GM12878 (cell line): ENCODE results near the gene SLC24A3. TPM values are rescaled to one million over a fixed set of nuclear protein-coding genes. Genes with fewer than 3 reads are reported as not detected.

Experiments used
- ATAC-seq: fragments of 200-7000 bp; cut with Tn5 transposase; 3 replicates; pipeline ENCODE4 v1.9.1; 2020; ENCODE audit warnings: mild to moderate bottlenecking, moderate library complexity
- BruUV-seq: library from RNA; stranded (reverse); fragments of 400-500 nt; replicated peaks from 2 replicates; lab custom pipeline; 2021; lab: Mats Ljungman, UMichigan
- CTCF ChIA-PET: fragments of 300-600 bp; sonication (Branson Sonifier 250); formaldehyde crosslinking; extraction: SDS; loops from one replicate; lab custom pipeline; 2021; ENCODE audit warnings: inconsistent platforms; lab: Yijun Ruan, JAX
- POLR2A ChIA-PET: fragments of 350-600 bp; formaldehyde crosslinking; extraction: SDS; loops from one replicate; lab custom pipeline; 2021; ENCODE audit warnings: inconsistent platforms; lab: Charles Lee
- RAD21 ChIA-PET: fragments of 300-600 bp; sonication (Branson Sonifier 250); formaldehyde crosslinking; loops from one replicate; lab custom pipeline; 2023; ENCODE audit warnings: antibody characterized with exemption; ENCODE audit not compliant: unreplicated experiment; lab: Charles Lee
- SMC1A ChIA-PET: fragments of 300-600 bp; sonication (Branson Sonifier 250); formaldehyde crosslinking; loops from one replicate; lab custom pipeline; 2023; ENCODE audit not compliant: unreplicated experiment, uncharacterized antibody; lab: Charles Lee
- DNase-seq: peaks from one replicate; pipeline ENCODE4 v3.0.0-alpha.2; 2011; ENCODE audit warnings: low read depth, low spot score
- FAIRE-seq: peaks from 3 replicates; lab custom pipeline; 2011; peaks lifted over from hg19 to GRCh38; lab: Jason Lieb, UNC
- H2AFZ ChIP-seq: 2 replicates; pipeline ENCODE4 v1.6.0; 2011; ENCODE audit warnings: low read depth, low read length, control low read depth; ENCODE audit not compliant: control insufficient read depth
- H3K27ac ChIP-seq: 2 replicates; pipeline ENCODE4 v1.5.1; 2011; ENCODE audit warnings: control low read depth; ENCODE audit not compliant: control insufficient read depth, insufficient read depth
- H3K27me3 ChIP-seq, 2 experiments: replicated peaks in 1 of 2; 2 replicates each; pipeline versions ENCODE4 v1.6.0 to v1.6.1; 2011; ENCODE audit warnings: low read length in 1 of 2; ENCODE audit not compliant: control insufficient read depth in 2 of 2, insufficient read depth in 2 of 2
- H3K36me3 ChIP-seq, 2 experiments: 2 replicates each; pipeline ENCODE4 v1.5.1; 2011; ENCODE audit warnings: low read length in 1 of 2; ENCODE audit not compliant: control insufficient read depth in 2 of 2, insufficient read depth in 2 of 2
- H3K4me1 ChIP-seq: 2 replicates; pipeline ENCODE4 v1.6.1; 2011; ENCODE audit warnings: mild to moderate bottlenecking, low read length, moderate library complexity, mixed read lengths; ENCODE audit not compliant: control insufficient read depth, insufficient read depth
- H3K4me2 ChIP-seq: 2 replicates; pipeline ENCODE4 v1.6.0; 2011; ENCODE audit warnings: control low read depth; ENCODE audit not compliant: control insufficient read depth, insufficient read depth
- H3K4me3 ChIP-seq: fragments of 200-600 bp; sonication (generic); 2 replicates; pipeline ENCODE4 v1.5.1; 2016
- H3K79me2 ChIP-seq: 2 replicates; pipeline ENCODE4 v1.6.0; 2011; ENCODE audit warnings: low read length; ENCODE audit not compliant: control insufficient read depth, insufficient read depth
- H3K9ac ChIP-seq: 2 replicates; pipeline ENCODE4 v1.8.0; 2011; ENCODE audit warnings: low read length, control low read depth, mixed read lengths; ENCODE audit not compliant: control insufficient read depth, insufficient read depth
- H3K9me3 ChIP-seq: replicated peaks from 3 replicates; pipeline ENCODE4 v1.5.1; 2011; ENCODE audit warnings: mild to moderate bottlenecking, low read length; ENCODE audit not compliant: control insufficient read depth, insufficient read depth
- H4K20me1 ChIP-seq: 2 replicates; pipeline ENCODE4 v1.6.0; 2011; ENCODE audit not compliant: control insufficient read depth, insufficient read depth
- BHLHE40 ChIP-seq, 2 experiments: fragments of 450-650 bp in 1 of 2; IDR thresholded peaks; 2 replicates each; pipeline ENCODE4 v1.6.1; 2011 to 2017; ENCODE audit warnings: low read depth in 2 of 2, borderline replicate concordance in 1 of 2, improper control_type of control experiment in 1 of 2, low read length in 1 of 2, mild to moderate bottlenecking in 1 of 2
- CREB1 ChIP-seq: IDR thresholded peaks from 2 replicates; pipeline ENCODE4 v1.6.1; 2012; ENCODE audit warnings: low read depth, mild to moderate bottlenecking, inconsistent platforms
- CREM ChIP-seq: IDR thresholded peaks from 2 replicates; pipeline ENCODE4 v1.6.1; 2014; ENCODE audit warnings: antibody characterized with exemption, low read depth
- HDAC2 ChIP-seq: fragments of 200-600 bp; sonication (generic); IDR thresholded peaks from 2 replicates; pipeline ENCODE4 v1.6.1; 2017
- JUNB ChIP-seq: IDR thresholded peaks from 2 replicates; pipeline ENCODE4 v1.6.1; 2016; ENCODE audit warnings: antibody characterized with exemption, mild to moderate bottlenecking
- KLF5 ChIP-seq: fragments of 450-650 bp; IDR thresholded peaks from 2 replicates; pipeline ENCODE4 v1.6.1; 2014; ENCODE audit warnings: mild to moderate bottlenecking; ENCODE audit not compliant: partially characterized antibody
- MYB ChIP-seq: fragments of 150-350 bp; IDR thresholded peaks from 2 replicates; pipeline ENCODE4 v1.6.1; 2014; ENCODE audit warnings: mild to moderate bottlenecking, low read depth, low read length, borderline replicate concordance
- MYC ChIP-seq: IDR thresholded peaks from 2 replicates; pipeline ENCODE4 v1.6.1; 2011; ENCODE audit warnings: mild to moderate bottlenecking, low read length, moderate library complexity, inconsistent platforms; ENCODE audit not compliant: insufficient read depth, insufficient replicate concordance, insufficient read length, severe bottlenecking
- NFXL1 ChIP-seq: fragments of 450-650 bp; IDR thresholded peaks from 2 replicates; pipeline ENCODE4 v1.6.1; 2017; ENCODE audit warnings: antibody characterized with exemption, mild to moderate bottlenecking, borderline replicate concordance
- NR2C2 ChIP-seq: IDR thresholded peaks from 2 replicates; pipeline ENCODE4 v1.6.1; 2011; ENCODE audit warnings: borderline replicate concordance, low read depth; ENCODE audit not compliant: control insufficient read depth, insufficient read length
- POLR2A ChIP-seq: IDR thresholded peaks from 2 replicates; pipeline ENCODE4 v1.6.1; 2011; ENCODE audit warnings: low read depth, mild to moderate bottlenecking, low read length
- STAT1 ChIP-seq: fragments of 450-650 bp; conservative IDR thresholded peaks from 2 replicates; pipeline ENCODE4 v1.6.1; 2014; ENCODE audit warnings: antibody characterized with exemption, mild to moderate bottlenecking
- TARDBP ChIP-seq: IDR thresholded peaks from 2 replicates; pipeline ENCODE4 v1.6.1; 2016; ENCODE audit warnings: borderline replicate concordance
- WGBS: methylation state at CpG from one replicate; pipeline ENCODE4 v1.1.6; 2016; ENCODE audit warnings: low lambda C conversion rate; ENCODE audit not compliant: insufficient replicate concordance, insufficient coverage; ENCODE audit errors: missing lambda C conversion rate; 5-methylcytosine and 5-hydroxymethylcytosine counted together
- in situ Hi-C: fragments of 300-500 bp; cut with MboI; formaldehyde crosslinking; loops from 9 replicates; pipeline ENCODE4 v1.14.3; 2018; ENCODE audit warnings: mixed read lengths
- intact Hi-C: fragments of 100-400 bp; cut with micrococcal nuclease; formaldehyde crosslinking; loops from one replicate; pipeline ENCODE4 v1.14.2; 2022; ENCODE audit not compliant: unreplicated experiment
- polyA plus RNA-seq, 11 experiments: library from polyadenylated mRNA; depleted of rRNA in 4 of 11; unstranded in 6 of 11; stranded (reverse) in 5 of 11; fragments of >200 nt; fragmentation: Nextera tagmentation in 4 of 11; fragmentation: Illumina TruSeq in 1 of 11; extraction: Ambion mirVana in 4 of 11; extraction: Trizol in 1 of 11; gene quantifications; 1 replicate in 1 of 11; 2 replicates in 10 of 11; pipeline versions ENCODE4 v1.2.1 to v1.2.3, GENCODE V29; 2011 to 2016; ENCODE audit warnings: inconsistent platforms in 2 of 11, missing spikeins in 2 of 11, low read depth in 1 of 11
- total RNA-seq, 4 experiments: library from RNA; depleted of rRNA in 3 of 4; stranded (reverse); fragments of >200 nt in 3 of 4; fragmentation: Illumina TruSeq in 1 of 4; extraction: Trizol in 1 of 4; gene quantifications; 2 replicates each; pipeline versions ENCODE4 v1.2.1 to v1.2.3, GENCODE V29; 2013 to 2021
- TF ChIP-seq, protein P1 (sequence below): fragments of 450-650 bp; formaldehyde crosslinking; IDR thresholded peaks from 2 replicates; pipeline ENCODE4 v1.4.0; 2020; ENCODE audit warnings: mild to moderate bottlenecking, moderate library complexity
- TF ChIP-seq, protein P2 (sequence below): IDR thresholded peaks from 2 replicates; pipeline ENCODE4 v1.6.1; 2012; ENCODE audit warnings: low read depth, low read length, improper control_type of control experiment
- TF ChIP-seq, protein P3 (sequence below): fragments of 450-650 bp; IDR thresholded peaks from 2 replicates; pipeline ENCODE4 v1.6.1; 2016; ENCODE audit warnings: mild to moderate bottlenecking
- TF ChIP-seq, protein P4 (sequence below): IDR thresholded peaks from 2 replicates; pipeline ENCODE4 v1.6.1; 2012; ENCODE audit warnings: low read depth, low read length, improper control_type of control experiment

SLC24A3 gene
- total and polyA plus RNA-seq, 10 of the 15 experiments (the other 5 are each of a cell fraction or from before 2014, with no cell fraction given): 0.04 TPM; not detected in 9

DNA sequence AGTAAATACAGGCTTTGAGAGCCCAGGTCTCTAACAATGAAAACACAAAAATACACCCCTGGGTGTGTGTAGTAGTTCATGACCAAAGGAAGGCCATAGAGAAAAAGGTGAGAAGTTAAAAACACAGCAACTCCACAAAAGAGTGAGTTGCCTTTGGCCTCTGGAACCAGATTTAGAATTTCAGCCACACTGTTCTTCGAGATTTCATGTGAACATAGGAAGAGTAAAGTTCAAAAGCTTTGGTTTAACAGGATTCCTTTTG, 502.1 kb downstream of the SLC24A3 start:
- Histone ChIP-seq H3K4me3 (no peak overlapping the region), H3K79me2 (no peaks in the 10 kb centered on the region), H3K36me3 (no peaks in the 10 kb centered on the region), H4K20me1 (no peaks in the 10 kb centered on the region), H2AFZ (no peak overlapping the region), H3K27me3 (peaks cover 0 to 2% of the 10 kb centered on the region in 2 experiments; a peak in 1 of 4 replicates), H3K4me1 (no peaks in the 10 kb centered on the region), H3K9ac (no peak overlapping the region), H3K9me3 (no peaks in the 10 kb centered on the region; the same call in 2 of the 3 replicates), H3K4me2 (no peak overlapping the region), H3K27ac (no peak overlapping the region)
- DNase-seq: no peak
- POLR2A ChIA-PET: interaction anchor here (0.6 to 1.1 kb wide), 3 partner anchors 11 to 39 kb away, joined by 3 to 5 read pairs (median 4); no protein-coding TSS in a partner anchor
- FAIRE-seq: no peak
- CTCF ChIA-PET: interaction anchor here (0.6 to 2.8 kb wide), 6 partner anchors 20 to 303 kb away, joined by 3 to 12 read pairs (median 4); partner anchors contain the start of gene NAA20
- no TSS peak for BruUV-seq
- in situ Hi-C loops: no loop called here
- WGBS: 0% methylated on average over 1 of the region's 1 CpG
- RAD21 ChIA-PET: interaction anchor here (1.1 kb wide), 1 partner anchor 21 kb away, joined by 5 read pairs; no protein-coding TSS in a partner anchor
- SMC1A ChIA-PET: interaction anchor here (0.8 to 2.6 kb wide), 6 partner anchors 8 to 23 kb away, joined by 3 to 8 read pairs (median 4); no protein-coding TSS in a partner anchor
- intact Hi-C loops: no loop called here
- no peak for ATAC-seq
- no peak for TF ChIP-seq CREM
- no peak for TF ChIP-seq NR2C2
- no peak for TF ChIP-seq MYC
- TF ChIP-seq NFXL1: no peak
- TF ChIP-seq, protein P1, sequence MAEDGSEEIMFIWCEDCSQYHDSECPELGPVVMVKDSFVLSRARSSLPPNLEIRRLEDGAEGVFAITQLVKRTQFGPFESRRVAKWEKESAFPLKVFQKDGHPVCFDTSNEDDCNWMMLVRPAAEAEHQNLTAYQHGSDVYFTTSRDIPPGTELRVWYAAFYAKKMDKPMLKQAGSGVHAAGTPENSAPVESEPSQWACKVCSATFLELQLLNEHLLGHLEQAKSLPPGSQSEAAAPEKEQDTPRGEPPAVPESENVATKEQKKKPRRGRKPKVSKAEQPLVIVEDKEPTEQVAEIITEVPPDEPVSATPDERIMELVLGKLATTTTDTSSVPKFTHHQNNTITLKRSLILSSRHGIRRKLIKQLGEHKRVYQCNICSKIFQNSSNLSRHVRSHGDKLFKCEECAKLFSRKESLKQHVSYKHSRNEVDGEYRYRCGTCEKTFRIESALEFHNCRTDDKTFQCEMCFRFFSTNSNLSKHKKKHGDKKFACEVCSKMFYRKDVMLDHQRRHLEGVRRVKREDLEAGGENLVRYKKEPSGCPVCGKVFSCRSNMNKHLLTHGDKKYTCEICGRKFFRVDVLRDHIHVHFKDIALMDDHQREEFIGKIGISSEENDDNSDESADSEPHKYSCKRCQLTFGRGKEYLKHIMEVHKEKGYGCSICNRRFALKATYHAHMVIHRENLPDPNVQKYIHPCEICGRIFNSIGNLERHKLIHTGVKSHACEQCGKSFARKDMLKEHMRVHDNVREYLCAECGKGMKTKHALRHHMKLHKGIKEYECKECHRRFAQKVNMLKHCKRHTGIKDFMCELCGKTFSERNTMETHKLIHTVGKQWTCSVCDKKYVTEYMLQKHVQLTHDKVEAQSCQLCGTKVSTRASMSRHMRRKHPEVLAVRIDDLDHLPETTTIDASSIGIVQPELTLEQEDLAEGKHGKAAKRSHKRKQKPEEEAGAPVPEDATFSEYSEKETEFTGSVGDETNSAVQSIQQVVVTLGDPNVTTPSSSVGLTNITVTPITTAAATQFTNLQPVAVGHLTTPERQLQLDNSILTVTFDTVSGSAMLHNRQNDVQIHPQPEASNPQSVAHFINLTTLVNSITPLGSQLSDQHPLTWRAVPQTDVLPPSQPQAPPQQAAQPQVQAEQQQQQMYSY (CRISPR knock-in tag): no peak
- TF ChIP-seq JUNB: no peak
- TF ChIP-seq, protein P2, sequence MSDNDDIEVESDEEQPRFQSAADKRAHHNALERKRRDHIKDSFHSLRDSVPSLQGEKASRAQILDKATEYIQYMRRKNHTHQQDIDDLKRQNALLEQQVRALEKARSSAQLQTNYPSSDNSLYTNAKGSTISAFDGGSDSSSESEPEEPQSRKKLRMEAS: no peak
- no peak for TF ChIP-seq HDAC2
- TF ChIP-seq CREB1: no peak
- no peak for TF ChIP-seq TARDBP
- TF ChIP-seq BHLHE40 (IDR thresholded peaks at IDR 0.05; ENCODE audit: borderline replicate concordance in 1 of 2, low read depth in 2 of 2, low read length in 1 of 2): no peak
- no peak for TF ChIP-seq KLF5
- TF ChIP-seq, protein P3, sequence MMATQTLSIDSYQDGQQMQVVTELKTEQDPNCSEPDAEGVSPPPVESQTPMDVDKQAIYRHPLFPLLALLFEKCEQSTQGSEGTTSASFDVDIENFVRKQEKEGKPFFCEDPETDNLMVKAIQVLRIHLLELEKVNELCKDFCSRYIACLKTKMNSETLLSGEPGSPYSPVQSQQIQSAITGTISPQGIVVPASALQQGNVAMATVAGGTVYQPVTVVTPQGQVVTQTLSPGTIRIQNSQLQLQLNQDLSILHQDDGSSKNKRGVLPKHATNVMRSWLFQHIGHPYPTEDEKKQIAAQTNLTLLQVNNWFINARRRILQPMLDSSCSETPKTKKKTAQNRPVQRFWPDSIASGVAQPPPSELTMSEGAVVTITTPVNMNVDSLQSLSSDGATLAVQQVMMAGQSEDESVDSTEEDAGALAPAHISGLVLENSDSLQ: no peak
- TF ChIP-seq STAT1: no peak
- no peak for TF ChIP-seq POLR2A
- TF ChIP-seq, protein P4, sequence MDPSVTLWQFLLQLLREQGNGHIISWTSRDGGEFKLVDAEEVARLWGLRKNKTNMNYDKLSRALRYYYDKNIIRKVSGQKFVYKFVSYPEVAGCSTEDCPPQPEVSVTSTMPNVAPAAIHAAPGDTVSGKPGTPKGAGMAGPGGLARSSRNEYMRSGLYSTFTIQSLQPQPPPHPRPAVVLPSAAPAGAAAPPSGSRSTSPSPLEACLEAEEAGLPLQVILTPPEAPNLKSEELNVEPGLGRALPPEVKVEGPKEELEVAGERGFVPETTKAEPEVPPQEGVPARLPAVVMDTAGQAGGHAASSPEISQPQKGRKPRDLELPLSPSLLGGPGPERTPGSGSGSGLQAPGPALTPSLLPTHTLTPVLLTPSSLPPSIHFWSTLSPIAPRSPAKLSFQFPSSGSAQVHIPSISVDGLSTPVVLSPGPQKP: no peak
- no peak for TF ChIP-seq MYB
